ENCODE results near the gene CDH20.

CDH20 gene

GRCh38 chr18:61334951-61335683, 1.9 kb downstream of the CDH20 start:
- H3K27ac ChIP-seq, result peak overlapping the region; percentile 85; the same call in 1 of the 2 replicates
- H3K9ac ChIP-seq (ENCODE audit: insufficient read length), result peak overlapping the region; percentile 69
- no peak for DNase-seq (ENCODE audit: low read depth, low spot score)
- H3K4me3 ChIP-seq, result peak overlapping the region; percentile 81
- TF ChIP-seq POLR2AphosphoS5 (IDR thresholded peaks at IDR 0.05; ENCODE audit: borderline replicate concordance, low read depth, low read length) (no peak), EZH2 (IDR thresholded peaks at IDR 0.05) (no peak), FOXP2 (optimal IDR thresholded peaks at IDR 0.05; ENCODE audit: control extremely low read depth, extremely low read length, insufficient read depth) (no peak)
- H3K36me3 ChIP-seq (ENCODE audit: insufficient read depth, low read length), result no peaks in the 10 kb centered on the region
- H3K9me3 ChIP-seq (ENCODE audit: low read depth, low read length), result no peaks in the 10 kb centered on the region

- Histone ChIP-seq H3K27ac (peak overlapping the region; percentile 85), H3K9me3 (ENCODE audit: low read depth, low read length) (no peaks in the 10 kb centered on the region), H3K4me3 (peak overlapping the region; percentile 81), H3K9ac (ENCODE audit: insufficient read length) (peak overlapping the region; percentile 33), H3K36me3 (ENCODE audit: insufficient read depth, low read length) (no peaks in the 10 kb centered on the region)
- DNase-seq (ENCODE audit: low read depth, low spot score), result peak; percentile 50
- no peak for TF ChIP-seq EZH2 (IDR thresholded peaks at IDR 0.05)
- TF ChIP-seq FOXP2 (optimal IDR thresholded peaks at IDR 0.05; ENCODE audit: control extremely low read depth, extremely low read length, insufficient read depth), result no peak
- TF ChIP-seq POLR2AphosphoS5 (IDR thresholded peaks at IDR 0.05; ENCODE audit: borderline replicate concordance, low read depth, low read length), result no peak
Observed at GRCh38 chr18:61335684-61336555, 2.7 kb downstream of the CDH20 start.

GRCh38 chr18:61336766-61337165, 3.5 kb downstream of the CDH20 start:
- TF ChIP-seq POLR2AphosphoS5 (IDR thresholded peaks at IDR 0.05; ENCODE audit: borderline replicate concordance, low read depth, low read length), result no peak
- no peak for TF ChIP-seq EZH2 (IDR thresholded peaks at IDR 0.05)
- no peak for TF ChIP-seq FOXP2 (optimal IDR thresholded peaks at IDR 0.05; ENCODE audit: control extremely low read depth, extremely low read length, insufficient read depth)
- no peak for DNase-seq (ENCODE audit: low read depth, low spot score)
- H3K27ac ChIP-seq, result peak overlapping the region; percentile 85
- H3K9ac ChIP-seq (ENCODE audit: insufficient read length), result peak overlapping the region; percentile 33
- no peaks in the 10 kb centered on the region for H3K36me3 ChIP-seq (ENCODE audit: insufficient read depth, low read length)
- H3K9me3 ChIP-seq (ENCODE audit: low read depth, low read length), result no peaks in the 10 kb centered on the region
- H3K4me3 ChIP-seq, result peak overlapping the region; percentile 81

GRCh38 chr18:61337527-61337926, 4.3 kb downstream of the CDH20 start:
- no peaks in the 10 kb centered on the region for H3K9me3 ChIP-seq (ENCODE audit: low read depth, low read length)
- H3K27ac ChIP-seq, result no peak overlapping the region
- H3K4me3 ChIP-seq, result no peak overlapping the region
- H3K9ac ChIP-seq (ENCODE audit: insufficient read length), result no peak overlapping the region
- no peak for TF ChIP-seq FOXP2 (optimal IDR thresholded peaks at IDR 0.05; ENCODE audit: control extremely low read depth, extremely low read length, insufficient read depth)
- TF ChIP-seq POLR2AphosphoS5 (IDR thresholded peaks at IDR 0.05; ENCODE audit: borderline replicate concordance, low read depth, low read length), result no peak
- TF ChIP-seq EZH2 (IDR thresholded peaks at IDR 0.05), result no peak
- no peaks in the 10 kb centered on the region for H3K36me3 ChIP-seq (ENCODE audit: insufficient read depth, low read length)
- DNase-seq (ENCODE audit: low read depth, low spot score), result no peak

- Histone ChIP-seq H3K27ac (no peak overlapping the region), H3K4me3 (no peak overlapping the region), H3K9me3 (ENCODE audit: low read depth, low read length) (no peaks in the 10 kb centered on the region), H3K36me3 (ENCODE audit: insufficient read depth, low read length) (no peaks in the 10 kb centered on the region), H3K9ac (ENCODE audit: insufficient read length) (no peak overlapping the region)
- no peak for DNase-seq (ENCODE audit: low read depth, low spot score)
- no peak for TF ChIP-seq FOXP2 (optimal IDR thresholded peaks at IDR 0.05; ENCODE audit: control extremely low read depth, extremely low read length, insufficient read depth)
- no peak for TF ChIP-seq EZH2 (IDR thresholded peaks at IDR 0.05)
Observed at GRCh38 chr18:61340148-61340547, 6.9 kb downstream of the CDH20 start.

GRCh38 chr18:61348230-61348629, 15.0 kb downstream of the CDH20 start:
- TF ChIP-seq FOXP2 (optimal IDR thresholded peaks at IDR 0.05; ENCODE audit: control extremely low read depth, extremely low read length, insufficient read depth), result no peak
- TF ChIP-seq POLR2AphosphoS5 (IDR thresholded peaks at IDR 0.05; ENCODE audit: borderline replicate concordance, low read depth, low read length), result no peak
- no peak for TF ChIP-seq EZH2 (IDR thresholded peaks at IDR 0.05)
- H3K4me3 ChIP-seq, result no peak overlapping the region
- no peaks in the 10 kb centered on the region for H3K9me3 ChIP-seq (ENCODE audit: low read depth, low read length)
- no peak for DNase-seq (ENCODE audit: low read depth, low spot score)
- H3K9ac ChIP-seq (ENCODE audit: insufficient read length), result no peak overlapping the region
- no peak overlapping the region for H3K27ac ChIP-seq
- H3K36me3 ChIP-seq (ENCODE audit: insufficient read depth, low read length), result no peaks in the 10 kb centered on the region

GRCh38 chr18:61350578-61350977, 17.3 kb downstream of the CDH20 start:
- TF ChIP-seq EZH2 (IDR thresholded peaks at IDR 0.05) (no peak), POLR2AphosphoS5 (IDR thresholded peaks at IDR 0.05; ENCODE audit: borderline replicate concordance, low read depth, low read length) (no peak), FOXP2 (optimal IDR thresholded peaks at IDR 0.05; ENCODE audit: control extremely low read depth, extremely low read length, insufficient read depth) (no peak)
- H3K36me3 ChIP-seq (ENCODE audit: insufficient read depth, low read length), result no peaks in the 10 kb centered on the region
- no peak for DNase-seq (ENCODE audit: low read depth, low spot score)
- no peaks in the 10 kb centered on the region for H3K9me3 ChIP-seq (ENCODE audit: low read depth, low read length)
- H3K9ac ChIP-seq (ENCODE audit: insufficient read length), result no peak overlapping the region
- no peak overlapping the region for H3K27ac ChIP-seq
- no peak overlapping the region for H3K4me3 ChIP-seq

- Histone ChIP-seq H3K9ac (ENCODE audit: insufficient read length) (no peak overlapping the region), H3K4me3 (no peak overlapping the region), H3K27ac (no peak overlapping the region), H3K36me3 (ENCODE audit: insufficient read depth, low read length) (no peaks in the 10 kb centered on the region), H3K9me3 (ENCODE audit: low read depth, low read length) (no peaks in the 10 kb centered on the region)
- DNase-seq (ENCODE audit: low read depth, low spot score), result no peak
- TF ChIP-seq POLR2AphosphoS5 (IDR thresholded peaks at IDR 0.05; ENCODE audit: borderline replicate concordance, low read depth, low read length), result no peak
Observed at GRCh38 chr18:61352059-61352458, 18.8 kb downstream of the CDH20 start.

Data from SK-N-MC (cell line).